Measurements from ENCODE around the gene ADAMTS2.
"Not testable (repeated sequence)": the region's sequence is repeated elsewhere in the genome, so short reads cannot be mapped to it uniquely, and the experiment has no call there.

Gene ADAMTS2

GRCh38 chr5:179115845-179116524, 229.3 kb downstream of the ADAMTS2 start:
- no peak for DNase-seq

- no peak for DNase-seq
These were observed 230.0 kb downstream of the ADAMTS2 start for GRCh38 chr5:179115307-179115706.

- no peak for DNase-seq
These were observed 230.5 kb downstream of the ADAMTS2 start for GRCh38 chr5:179114756-179115155.

- DNase-seq = no peak
These were observed 231.2 kb downstream of the ADAMTS2 start for GRCh38 chr5:179113945-179114641.

- no peak for DNase-seq
These were observed 232.1 kb downstream of the ADAMTS2 start for GRCh38 chr5:179113143-179113530.

- no peak for DNase-seq
These were observed 232.7 kb downstream of the ADAMTS2 start for GRCh38 chr5:179112469-179113142.

GRCh38 chr5:179111267-179112207, 233.7 kb downstream of the ADAMTS2 start:
- no peak for DNase-seq

- no peak for DNase-seq
These were observed 234.7 kb downstream of the ADAMTS2 start for GRCh38 chr5:179110528-179110927.

GRCh38 chr5:179101282-179101681, 244.0 kb downstream of the ADAMTS2 start:
- DNase-seq = not testable (repeated sequence)

GRCh38 chr5:179089502-179089901, 255.8 kb downstream of the ADAMTS2 start:
- no peak for DNase-seq

GRCh38 chr5:179080724-179081123, 264.5 kb downstream of the ADAMTS2 start:
- no peak for DNase-seq

GRCh38 chr5:179079165-179079987, 265.9 kb downstream of the ADAMTS2 start:
- DNase-seq = no peak

- no peak for DNase-seq
These were observed 279.6 kb downstream of the ADAMTS2 start for GRCh38 chr5:179065703-179066102.

GRCh38 chr5:179061025-179061424, 284.2 kb downstream of the ADAMTS2 start:
- no peak for DNase-seq

Data from activated naive CD4-positive, alpha-beta T cell treated with anti-CD3 and anti-CD28 coated beads, Interleukin-2, amount 50 U/mL, for 16 hours (primary cell).